ENCODE results near the gene FAM107B.
"Not testable (repeated sequence)": the region's sequence is repeated elsewhere in the genome, so short reads cannot be mapped to it uniquely, and the experiment has no call there.

FAM107B gene

GRCh38 chr10:14661818-14662217 lies 112.9 kb downstream of the FAM107B start:
- DNase-seq (ENCODE audit: low read depth): no peak

- DNase-seq (ENCODE audit: low read depth): no peak
Observed at GRCh38 chr10:14660831-14661230, 113.9 kb downstream of the FAM107B start.

GRCh38 chr10:14659626-14660196 lies 115.0 kb downstream of the FAM107B start:
- DNase-seq (ENCODE audit: low read depth): no peak

GRCh38 chr10:14659137-14659536 lies 115.6 kb downstream of the FAM107B start:
- not testable (repeated sequence) for DNase-seq (ENCODE audit: low read depth)

GRCh38 chr10:14658331-14659127 lies 116.2 kb downstream of the FAM107B start:
- DNase-seq (ENCODE audit: low read depth): peak; percentile 56

GRCh38 chr10:14656052-14656730 lies 118.5 kb downstream of the FAM107B start:
- DNase-seq (ENCODE audit: low read depth): no peak

GRCh38 chr10:14654821-14655382 lies 119.8 kb downstream of the FAM107B start:
- DNase-seq (ENCODE audit: low read depth): no peak

GRCh38 chr10:14653271-14654161 lies 121.2 kb downstream of the FAM107B start:
- peak; percentile 80 for DNase-seq (ENCODE audit: low read depth)

GRCh38 chr10:14652816-14653215 lies 121.9 kb downstream of the FAM107B start:
- no peak for DNase-seq (ENCODE audit: low read depth)

GRCh38 chr10:14652067-14652466 lies 122.6 kb downstream of the FAM107B start:
- DNase-seq (ENCODE audit: low read depth): no peak

- no peak for DNase-seq (ENCODE audit: low read depth)
Observed at GRCh38 chr10:14649739-14650138, 125.0 kb downstream of the FAM107B start.

- DNase-seq (ENCODE audit: low read depth): peak; percentile 37
Observed at GRCh38 chr10:14648946-14649345, 125.8 kb downstream of the FAM107B start.

GRCh38 chr10:14648005-14648765 lies 126.5 kb downstream of the FAM107B start:
- peak; percentile 85 for DNase-seq (ENCODE audit: low read depth)

- DNase-seq (ENCODE audit: low read depth): no peak
Observed at GRCh38 chr10:14645239-14645960, 129.3 kb downstream of the FAM107B start.

GRCh38 chr10:14639637-14640036 lies 135.1 kb downstream of the FAM107B start:
- no peak for DNase-seq (ENCODE audit: low read depth)

GRCh38 chr10:14635043-14635710 lies 139.5 kb downstream of the FAM107B start:
- no peak for DNase-seq (ENCODE audit: low read depth)

GRCh38 chr10:14634572-14634971 lies 140.1 kb downstream of the FAM107B start:
- DNase-seq (ENCODE audit: low read depth): not testable (repeated sequence)

- DNase-seq (ENCODE audit: low read depth): no peak
Observed at GRCh38 chr10:14625765-14626525, 148.8 kb downstream of the FAM107B start.

GRCh38 chr10:14625192-14625631 lies 149.5 kb downstream of the FAM107B start:
- DNase-seq (ENCODE audit: low read depth): no peak

Data from stromal cell of bone marrow (primary cell).